A673 (cell line): ENCODE data around the gene CUBN. TPM values are rescaled to one million over a fixed set of nuclear protein-coding genes. Genes with fewer than 3 reads are reported as not detected.

Source experiments
- BruUV-seq: library from RNA; stranded (reverse); fragments of 400-500 nt; replicated peaks from 2 replicates; lab custom pipeline; 2021; lab: Mats Ljungman, UMichigan
- CTCF ChIA-PET: fragments of 300-600 bp; sonication (Branson Sonifier 250); formaldehyde crosslinking; loops from one replicate; lab custom pipeline; 2022; ENCODE audit warnings: antibody characterized with exemption; lab: Charles Lee
- POLR2A ChIA-PET: fragments of 300-600 bp; sonication (Branson Sonifier 250); formaldehyde crosslinking; loops from one replicate; lab custom pipeline; 2022; ENCODE audit warnings: antibody characterized with exemption; ENCODE audit not compliant: low non-redundant PET; lab: Charles Lee
- DNase-seq: peaks from one replicate; pipeline ENCODE4 v3.0.0-alpha.2; 2015; ENCODE audit warnings: low spot score
- H3K27ac ChIP-seq: fragments of 200-600 bp; sonication (generic); 2 replicates; pipeline ENCODE4 v1.5.1; 2016; ENCODE audit warnings: mixed run types, low read depth, mild to moderate bottlenecking, mixed read lengths, antibody characterized with exemption, low read length; ENCODE audit not compliant: poor library complexity, severe bottlenecking
- H3K27me3 ChIP-seq: fragments of 200-600 bp; sonication (generic); replicated peaks from 2 replicates; pipeline ENCODE4 v1.6.1; 2017; ENCODE audit warnings: mixed run types, low read depth, mild to moderate bottlenecking, mixed read lengths, antibody characterized with exemption, low read length; ENCODE audit not compliant: insufficient read depth, poor library complexity
- H3K36me3 ChIP-seq: fragments of 200-600 bp; sonication (generic); 2 replicates; pipeline ENCODE4 v1.6.1; 2016; ENCODE audit warnings: mixed run types, mild to moderate bottlenecking, mixed read lengths, antibody characterized with exemption, low read length; ENCODE audit not compliant: insufficient read depth, poor library complexity, severe bottlenecking
- H3K4me1 ChIP-seq: fragments of 200-600 bp; sonication (generic); 2 replicates; pipeline ENCODE4 v1.6.1; 2017; ENCODE audit warnings: mixed run types, mild to moderate bottlenecking, mixed read lengths, antibody characterized with exemption, low read length; ENCODE audit not compliant: insufficient read depth, poor library complexity, severe bottlenecking
- H3K4me3 ChIP-seq: fragments of 200-600 bp; sonication (generic); 2 replicates; pipeline ENCODE4 v1.5.1; 2016; ENCODE audit warnings: low read depth, mixed run types, mild to moderate bottlenecking, mixed read lengths, low read length; ENCODE audit not compliant: poor library complexity, severe bottlenecking
- H3K9me3 ChIP-seq: fragments of 200-600 bp; sonication (generic); 2 replicates; pipeline ENCODE4 v1.6.1; 2016; ENCODE audit warnings: mixed run types, low read depth, mild to moderate bottlenecking, mixed read lengths, antibody characterized with exemption, low read length; ENCODE audit not compliant: poor library complexity, severe bottlenecking
- CTCF ChIP-seq: fragments of 300-800, 200-600 bp; sonication (generic); conservative IDR thresholded peaks from 2 replicates; pipeline ENCODE4 v1.5.1; 2017; ENCODE audit warnings: low read depth, mild to moderate bottlenecking, antibody characterized with exemption, low read length, moderate library complexity, mixed read lengths
- EZH2 ChIP-seq: fragments of 200-600 bp; sonication (generic); IDR thresholded peaks from 2 replicates; pipeline ENCODE4 v1.6.1; 2017; ENCODE audit warnings: borderline replicate concordance, low read depth, mild to moderate bottlenecking, mixed read lengths, antibody characterized with exemption, low read length; ENCODE audit not compliant: poor library complexity, severe bottlenecking
- intact Hi-C: fragments of 100-400 bp; cut with micrococcal nuclease; formaldehyde crosslinking; loops from one replicate; pipeline ENCODE4 v1.10.0; 2022; ENCODE audit not compliant: unreplicated experiment
- total RNA-seq: library from RNA; stranded (reverse); gene quantifications from 2 replicates; pipeline ENCODE4 v1.2.3, GENCODE V29; 2021

Gene CUBN
- total RNA-seq, 1 experiment from 2014 or later = 3.4 TPM

- BruUV-seq = no TSS peak
- intact Hi-C loops = no loop called here
- Histone ChIP-seq H3K36me3 (no peaks in the 10 kb centered on the region), H3K27ac (no peak overlapping the region), H3K4me1 (peaks cover 28% of the 10 kb centered on the region), H3K4me3 (no peak overlapping the region), H3K9me3 (no peaks in the 10 kb centered on the region), H3K27me3 (no peaks in the 10 kb centered on the region)
- ChIA-PET CTCF (no interaction called here), POLR2A (interaction anchor here (0.6 kb wide), 1 partner anchor 262 kb away, joined by 3 read pairs; no protein-coding TSS in a partner anchor)
- TF ChIP-seq EZH2 (no peak), CTCF (no peak)
- DNase-seq = no peak
Measured at GRCh38 chr10:16968416-16969041, 161.1 kb downstream of the CUBN start.

- H3K4me3 ChIP-seq = no peak overlapping the region
- POLR2A ChIA-PET = interaction anchor here (0.6 kb wide), 1 partner anchor 263 kb away, joined by 3 read pairs; no protein-coding TSS in a partner anchor
- H3K36me3 ChIP-seq = no peaks in the 10 kb centered on the region
- no peak for TF ChIP-seq CTCF
- no peak for TF ChIP-seq EZH2
- BruUV-seq = no TSS peak
- no peak for DNase-seq
- CTCF ChIA-PET = no interaction called here
- no peak overlapping the region for H3K27ac ChIP-seq
- H3K27me3 ChIP-seq = no peaks in the 10 kb centered on the region
- no peaks in the 10 kb centered on the region for H3K9me3 ChIP-seq
- intact Hi-C loops = no loop called here
- peaks cover 28% of the 10 kb centered on the region for H3K4me1 ChIP-seq
Measured at GRCh38 chr10:16967866-16968415, 161.7 kb downstream of the CUBN start.

GRCh38 chr10:16966991-16967865 is 162.4 kb downstream of the CUBN start:
- Histone ChIP-seq H3K27me3 (no peaks in the 10 kb centered on the region), H3K4me1 (peaks cover 28% of the 10 kb centered on the region), H3K9me3 (no peaks in the 10 kb centered on the region), H3K36me3 (no peaks in the 10 kb centered on the region), H3K4me3 (no peak overlapping the region), H3K27ac (no peak overlapping the region)
- ChIA-PET POLR2A (no interaction called here), CTCF (no interaction called here)
- DNase-seq = no peak
- no TSS peak for BruUV-seq
- no peak for TF ChIP-seq EZH2
- TF ChIP-seq CTCF = no peak
- intact Hi-C loops = no loop called here
